ENCODE measurements around the gene ADAMTS7. TPM values are rescaled to one million over a fixed set of nuclear protein-coding genes. Genes with fewer than 3 reads are reported as not detected.
"Not testable (repeated sequence)": the region's sequence is repeated elsewhere in the genome, so short reads cannot be mapped to it uniquely, and the experiment has no call there.

ADAMTS7 gene, protein sequence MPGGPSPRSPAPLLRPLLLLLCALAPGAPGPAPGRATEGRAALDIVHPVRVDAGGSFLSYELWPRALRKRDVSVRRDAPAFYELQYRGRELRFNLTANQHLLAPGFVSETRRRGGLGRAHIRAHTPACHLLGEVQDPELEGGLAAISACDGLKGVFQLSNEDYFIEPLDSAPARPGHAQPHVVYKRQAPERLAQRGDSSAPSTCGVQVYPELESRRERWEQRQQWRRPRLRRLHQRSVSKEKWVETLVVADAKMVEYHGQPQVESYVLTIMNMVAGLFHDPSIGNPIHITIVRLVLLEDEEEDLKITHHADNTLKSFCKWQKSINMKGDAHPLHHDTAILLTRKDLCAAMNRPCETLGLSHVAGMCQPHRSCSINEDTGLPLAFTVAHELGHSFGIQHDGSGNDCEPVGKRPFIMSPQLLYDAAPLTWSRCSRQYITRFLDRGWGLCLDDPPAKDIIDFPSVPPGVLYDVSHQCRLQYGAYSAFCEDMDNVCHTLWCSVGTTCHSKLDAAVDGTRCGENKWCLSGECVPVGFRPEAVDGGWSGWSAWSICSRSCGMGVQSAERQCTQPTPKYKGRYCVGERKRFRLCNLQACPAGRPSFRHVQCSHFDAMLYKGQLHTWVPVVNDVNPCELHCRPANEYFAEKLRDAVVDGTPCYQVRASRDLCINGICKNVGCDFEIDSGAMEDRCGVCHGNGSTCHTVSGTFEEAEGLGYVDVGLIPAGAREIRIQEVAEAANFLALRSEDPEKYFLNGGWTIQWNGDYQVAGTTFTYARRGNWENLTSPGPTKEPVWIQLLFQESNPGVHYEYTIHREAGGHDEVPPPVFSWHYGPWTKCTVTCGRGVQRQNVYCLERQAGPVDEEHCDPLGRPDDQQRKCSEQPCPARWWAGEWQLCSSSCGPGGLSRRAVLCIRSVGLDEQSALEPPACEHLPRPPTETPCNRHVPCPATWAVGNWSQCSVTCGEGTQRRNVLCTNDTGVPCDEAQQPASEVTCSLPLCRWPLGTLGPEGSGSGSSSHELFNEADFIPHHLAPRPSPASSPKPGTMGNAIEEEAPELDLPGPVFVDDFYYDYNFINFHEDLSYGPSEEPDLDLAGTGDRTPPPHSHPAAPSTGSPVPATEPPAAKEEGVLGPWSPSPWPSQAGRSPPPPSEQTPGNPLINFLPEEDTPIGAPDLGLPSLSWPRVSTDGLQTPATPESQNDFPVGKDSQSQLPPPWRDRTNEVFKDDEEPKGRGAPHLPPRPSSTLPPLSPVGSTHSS (N-terminal part only)
- 7.3 TPM for total RNA-seq

- Histone ChIP-seq H3K36me3 (ENCODE audit: control insufficient read depth in 3 of 3, insufficient read depth in 3 of 3, low read length in 3 of 3) (no peaks in the 10 kb centered on the region), H3K9me3 (ENCODE audit: control insufficient read depth in 3 of 3, low read length in 3 of 3) (peaks cover 0 to 3% (median 3%) of the 10 kb centered on the region in 3 donors)
Observed at GRCh38 chr15:78811124-78811824, at the start of gene ADAMTS7. Gene ADAMTS7 (minus strand): TSS chr15:78811464. CDS start chr15:78811220, 244 bp downstream.

GRCh38 chr15:78859971-78860719 is 48.9 kb upstream of the ADAMTS7 start:
- peak overlapping the region; percentile 30 to 68 (median 42) for H3K9ac ChIP-seq (ENCODE audit: low read depth in 1 of 3, low read length in 3 of 3)
- no peaks in the 10 kb centered on the region for H3K4me1 ChIP-seq (ENCODE audit: control insufficient read depth in 3 of 3, insufficient read depth in 3 of 3, low read length in 3 of 3)
- no peaks in the 10 kb centered on the region for H3K36me3 ChIP-seq (ENCODE audit: control insufficient read depth in 3 of 3, insufficient read depth in 3 of 3, low read length in 3 of 3)
- H3K27me3 ChIP-seq (ENCODE audit: control insufficient read depth in 3 of 3, insufficient read depth in 3 of 3, low read length in 3 of 3) = no peaks in the 10 kb centered on the region
- H3K27ac ChIP-seq (ENCODE audit: low read depth, low read length) = no peak overlapping the region
- peak overlapping the region; percentile 66 to 72 (median 67) for H3K4me3 ChIP-seq (ENCODE audit: low read length in 3 of 3)
- no peaks in the 10 kb centered on the region for H3K9me3 ChIP-seq (ENCODE audit: control insufficient read depth in 3 of 3, low read length in 3 of 3)

More at GRCh38 chr15:78811124-78811824, at the start of gene ADAMTS7:
- peaks cover 0 to 14% (median 8%) of the 10 kb centered on the region in 3 donors for H3K27me3 ChIP-seq (ENCODE audit: control insufficient read depth in 3 of 3, insufficient read depth in 3 of 3, low read length in 3 of 3)
- peak within 1 kb of the TSS; percentile 44 for H3K27ac ChIP-seq (ENCODE audit: low read depth, low read length)
- H3K4me3 ChIP-seq (ENCODE audit: low read length in 3 of 3) = peak within 1 kb of the TSS; percentile 43 to 68 (median 65)
- peak within 1 kb of the TSS; percentile 62 to 77 (median 74) for H3K9ac ChIP-seq (ENCODE audit: low read depth in 1 of 3, low read length in 3 of 3)
- peaks cover 6 to 14% (median 8%) of the 10 kb centered on the region in 3 donors for H3K4me1 ChIP-seq (ENCODE audit: control insufficient read depth in 3 of 3, insufficient read depth in 3 of 3, low read length in 3 of 3)

DNA sequence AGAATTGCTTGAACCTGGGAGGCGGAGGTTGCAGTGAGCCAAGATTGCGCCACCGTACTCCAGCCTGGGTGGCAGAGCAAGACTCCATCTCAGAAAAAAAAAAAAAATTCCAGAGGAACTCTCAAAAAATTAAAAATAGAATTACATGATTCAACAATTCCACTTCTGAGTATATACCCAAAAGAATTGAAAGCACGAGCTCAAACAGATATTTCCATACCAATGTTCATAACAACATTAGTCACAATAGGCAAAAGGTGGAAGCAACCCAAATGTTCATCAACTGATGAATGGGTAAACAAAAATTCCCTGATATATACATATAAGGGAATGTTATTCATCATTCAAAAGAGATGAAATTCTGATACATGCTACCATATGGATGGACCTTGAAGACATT is 44.5 kb upstream of the ADAMTS7 start:
- Histone ChIP-seq H3K9ac (ENCODE audit: low read depth in 1 of 3, low read length in 3 of 3) (no peak overlapping the region), H3K4me3 (ENCODE audit: low read length in 3 of 3) (no peak overlapping the region), H3K4me1 (ENCODE audit: control insufficient read depth in 3 of 3, insufficient read depth in 3 of 3, low read length in 3 of 3) (no peaks in the 10 kb centered on the region), H3K9me3 (ENCODE audit: control insufficient read depth in 3 of 3, low read length in 3 of 3) (peaks cover 0 to 3% (median 0%) of the 10 kb centered on the region in 3 donors), H3K27me3 (ENCODE audit: control insufficient read depth in 3 of 3, insufficient read depth in 3 of 3, low read length in 3 of 3) (no peaks in the 10 kb centered on the region), H3K36me3 (ENCODE audit: control insufficient read depth in 3 of 3, insufficient read depth in 3 of 3, low read length in 3 of 3) (no peaks in the 10 kb centered on the region), H3K27ac (ENCODE audit: low read depth, low read length) (no peak overlapping the region)

DNA sequence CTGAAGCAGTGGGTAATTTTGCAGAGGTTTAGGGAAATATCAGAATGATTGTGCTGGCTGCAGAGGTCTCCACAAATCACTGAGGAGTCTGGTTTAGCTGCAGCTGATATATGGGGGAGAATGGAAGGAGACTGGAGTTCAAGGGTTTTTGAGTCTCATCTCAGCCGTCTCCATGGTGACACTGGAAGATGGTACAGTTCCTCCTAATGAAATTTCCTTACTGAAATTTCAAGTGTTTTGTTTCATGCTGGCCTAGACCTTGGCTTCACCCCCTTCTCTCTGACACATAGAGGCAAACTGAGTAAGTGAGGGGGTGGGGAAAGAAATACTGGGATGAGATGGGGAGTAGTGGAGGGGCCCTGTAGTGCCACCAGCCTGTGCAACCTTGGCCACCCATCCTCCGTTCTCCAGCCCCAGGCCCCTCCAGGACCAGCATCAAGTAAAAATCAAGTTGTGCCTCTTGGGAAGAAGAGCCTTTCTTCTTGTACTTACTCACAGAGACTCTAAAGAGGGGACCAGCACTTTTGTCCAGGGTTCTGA is 43.6 kb upstream of the ADAMTS7 start:
- H3K9me3 ChIP-seq (ENCODE audit: control insufficient read depth in 3 of 3, low read length in 3 of 3) = peaks cover 0 to 3% (median 0%) of the 10 kb centered on the region in 3 donors
- H3K9ac ChIP-seq (ENCODE audit: low read depth in 1 of 3, low read length in 3 of 3) = no peak overlapping the region
- no peak overlapping the region for H3K4me3 ChIP-seq (ENCODE audit: low read length in 3 of 3)

GRCh38 chr15:78853500-78853899 is 42.2 kb upstream of the ADAMTS7 start:
- Histone ChIP-seq H3K9ac (ENCODE audit: low read depth in 1 of 3, low read length in 3 of 3) (no peak overlapping the region), H3K27me3 (ENCODE audit: control insufficient read depth in 3 of 3, insufficient read depth in 3 of 3, low read length in 3 of 3) (no peaks in the 10 kb centered on the region), H3K9me3 (ENCODE audit: control insufficient read depth in 3 of 3, low read length in 3 of 3) (peaks cover 0 to 3% (median 0%) of the 10 kb centered on the region in 3 donors), H3K4me3 (ENCODE audit: low read length in 3 of 3) (no peak overlapping the region), H3K36me3 (ENCODE audit: control insufficient read depth in 3 of 3, insufficient read depth in 3 of 3, low read length in 3 of 3) (no peaks in the 10 kb centered on the region), H3K27ac (ENCODE audit: low read depth, low read length) (no peak overlapping the region), H3K4me1 (ENCODE audit: control insufficient read depth in 3 of 3, insufficient read depth in 3 of 3, low read length in 3 of 3) (no peaks in the 10 kb centered on the region)

More for the DNA sequence above, 43.6 kb upstream of the ADAMTS7 start:
- H3K27me3 ChIP-seq (ENCODE audit: control insufficient read depth in 3 of 3, insufficient read depth in 3 of 3, low read length in 3 of 3) = no peaks in the 10 kb centered on the region
- H3K4me1 ChIP-seq (ENCODE audit: control insufficient read depth in 3 of 3, insufficient read depth in 3 of 3, low read length in 3 of 3) = no peaks in the 10 kb centered on the region
- H3K27ac ChIP-seq (ENCODE audit: low read depth, low read length) = no peak overlapping the region
- no peaks in the 10 kb centered on the region for H3K36me3 ChIP-seq (ENCODE audit: control insufficient read depth in 3 of 3, insufficient read depth in 3 of 3, low read length in 3 of 3)

- Histone ChIP-seq H3K9ac (ENCODE audit: low read depth in 1 of 3, low read length in 3 of 3) (no peak overlapping the region), H3K27me3 (ENCODE audit: control insufficient read depth in 3 of 3, insufficient read depth in 3 of 3, low read length in 3 of 3) (no peaks in the 10 kb centered on the region), H3K4me1 (ENCODE audit: control insufficient read depth in 3 of 3, insufficient read depth in 3 of 3, low read length in 3 of 3) (no peaks in the 10 kb centered on the region), H3K36me3 (ENCODE audit: control insufficient read depth in 3 of 3, insufficient read depth in 3 of 3, low read length in 3 of 3) (no peaks in the 10 kb centered on the region), H3K4me3 (ENCODE audit: low read length in 3 of 3) (no peak overlapping the region), H3K27ac (ENCODE audit: low read depth, low read length) (no peak overlapping the region), H3K9me3 (ENCODE audit: control insufficient read depth in 3 of 3, low read length in 3 of 3) (peaks cover 0 to 3% (median 0%) of the 10 kb centered on the region in 3 donors)
Observed at GRCh38 chr15:78850941-78851755, 39.9 kb upstream of the ADAMTS7 start.

DNA sequence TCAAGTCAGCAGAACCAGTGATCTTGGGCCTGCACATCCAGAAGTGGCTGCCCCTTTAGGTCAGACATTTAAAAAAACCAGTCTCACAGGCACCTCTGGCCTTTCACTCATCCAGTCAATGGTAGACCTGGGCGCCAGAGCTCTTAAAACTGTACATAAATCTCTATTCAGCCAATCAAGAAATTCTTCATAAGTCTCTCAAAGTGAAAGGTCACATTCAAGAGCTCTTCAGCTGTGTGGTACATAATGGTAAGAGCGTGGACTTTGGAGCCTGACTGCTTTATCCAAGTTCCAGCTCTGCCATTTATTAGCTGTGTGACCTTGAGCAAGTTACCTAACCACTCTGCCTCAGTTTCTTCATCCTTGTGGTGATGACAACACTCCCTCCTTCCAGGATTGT is 39.1 kb upstream of the ADAMTS7 start:
- H3K4me3 ChIP-seq (ENCODE audit: low read length in 3 of 3) = no peak overlapping the region
- no peaks in the 10 kb centered on the region for H3K36me3 ChIP-seq (ENCODE audit: control insufficient read depth in 3 of 3, insufficient read depth in 3 of 3, low read length in 3 of 3)
- H3K9me3 ChIP-seq (ENCODE audit: control insufficient read depth in 3 of 3, low read length in 3 of 3) = peaks cover 0 to 3% (median 0%) of the 10 kb centered on the region in 3 donors
- H3K27me3 ChIP-seq (ENCODE audit: control insufficient read depth in 3 of 3, insufficient read depth in 3 of 3, low read length in 3 of 3) = no peaks in the 10 kb centered on the region
- no peak overlapping the region for H3K27ac ChIP-seq (ENCODE audit: low read depth, low read length)
- H3K9ac ChIP-seq (ENCODE audit: low read depth in 1 of 3, low read length in 3 of 3) = no peak overlapping the region
- no peaks in the 10 kb centered on the region for H3K4me1 ChIP-seq (ENCODE audit: control insufficient read depth in 3 of 3, insufficient read depth in 3 of 3, low read length in 3 of 3)

- not testable (repeated sequence) for H3K9ac ChIP-seq (ENCODE audit: low read depth in 1 of 3, low read length in 3 of 3); H3K27ac ChIP-seq (ENCODE audit: low read depth, low read length); H3K36me3 ChIP-seq (ENCODE audit: control insufficient read depth in 3 of 3, insufficient read depth in 3 of 3, low read length in 3 of 3); H3K27me3 ChIP-seq (ENCODE audit: control insufficient read depth in 3 of 3, insufficient read depth in 3 of 3, low read length in 3 of 3); H3K9me3 ChIP-seq (ENCODE audit: control insufficient read depth in 3 of 3, low read length in 3 of 3); H3K4me1 ChIP-seq (ENCODE audit: control insufficient read depth in 3 of 3, insufficient read depth in 3 of 3, low read length in 3 of 3); H3K4me3 ChIP-seq (ENCODE audit: low read length in 3 of 3)
Observed at GRCh38 chr15:78847387-78847906, 36.2 kb upstream of the ADAMTS7 start.
